ENCODE measurements around the gene MYH7B.

Gene MYH7B

GRCh38 chr20:34985461-34986310 lies 30.0 kb downstream of the MYH7B start:
- Histone ChIP-seq H3K4me3 (ENCODE audit: low read length in 2 of 2) (no peak overlapping the region), H3K4me1 (ENCODE audit: control insufficient read depth, insufficient read depth, low read length) (no peaks in the 10 kb centered on the region), H3K27me3 (ENCODE audit: control insufficient read depth in 1 of 2, insufficient read depth in 2 of 2, low read length in 2 of 2) (peaks cover 19 to 24% of the 10 kb centered on the region in 2 donors), H3K27ac (ENCODE audit: low read length) (no peak overlapping the region), H3K9ac (ENCODE audit: low read length in 2 of 2) (no peak overlapping the region), H3K36me3 (ENCODE audit: control insufficient read depth in 2 of 2, insufficient read depth in 2 of 2, low read length in 2 of 2) (peaks cover 0 to under 1% of the 10 kb centered on the region in 2 donors), H3K9me3 (ENCODE audit: control insufficient read depth in 2 of 2, low read length in 2 of 2) (no peaks in the 10 kb centered on the region)

- H3K9ac ChIP-seq (ENCODE audit: low read length in 2 of 2) = no peak overlapping the region
- H3K9me3 ChIP-seq (ENCODE audit: control insufficient read depth in 2 of 2, low read length in 2 of 2) = no peaks in the 10 kb centered on the region
- no peak overlapping the region for H3K4me3 ChIP-seq (ENCODE audit: low read length in 2 of 2)
These were observed 30.9 kb downstream of the MYH7B start for GRCh38 chr20:34986311-34987287.

GRCh38 chr20:34987288-34988190 lies 31.9 kb downstream of the MYH7B start:
- Histone ChIP-seq H3K9ac (ENCODE audit: low read length in 2 of 2) (no peak overlapping the region), H3K36me3 (ENCODE audit: control insufficient read depth in 2 of 2, insufficient read depth in 2 of 2, low read length in 2 of 2) (peaks cover 0 to 2% of the 10 kb centered on the region in 2 donors), H3K4me1 (ENCODE audit: control insufficient read depth, insufficient read depth, low read length) (no peaks in the 10 kb centered on the region), H3K27ac (ENCODE audit: low read length) (no peak overlapping the region), H3K9me3 (ENCODE audit: control insufficient read depth in 2 of 2, low read length in 2 of 2) (no peaks in the 10 kb centered on the region), H3K27me3 (ENCODE audit: control insufficient read depth in 1 of 2, insufficient read depth in 2 of 2, low read length in 2 of 2) (peaks cover 14 to 16% of the 10 kb centered on the region in 2 donors), H3K4me3 (ENCODE audit: low read length in 2 of 2) (no peak overlapping the region)

More at GRCh38 chr20:34986311-34987287, 30.9 kb downstream of the MYH7B start:
- Histone ChIP-seq H3K27ac (ENCODE audit: low read length) (no peak overlapping the region), H3K27me3 (ENCODE audit: control insufficient read depth in 1 of 2, insufficient read depth in 2 of 2, low read length in 2 of 2) (peaks cover 17 to 19% of the 10 kb centered on the region in 2 donors), H3K4me1 (ENCODE audit: control insufficient read depth, insufficient read depth, low read length) (no peaks in the 10 kb centered on the region), H3K36me3 (ENCODE audit: control insufficient read depth in 2 of 2, insufficient read depth in 2 of 2, low read length in 2 of 2) (peaks cover 0 to 2% of the 10 kb centered on the region in 2 donors)

GRCh38 chr20:34988191-34988540 lies 32.5 kb downstream of the MYH7B start:
- Histone ChIP-seq H3K9me3 (ENCODE audit: control insufficient read depth in 2 of 2, low read length in 2 of 2) (no peaks in the 10 kb centered on the region), H3K36me3 (ENCODE audit: control insufficient read depth in 2 of 2, insufficient read depth in 2 of 2, low read length in 2 of 2) (peaks cover 3% of the 10 kb centered on the region in 2 donors), H3K27me3 (ENCODE audit: control insufficient read depth in 1 of 2, insufficient read depth in 2 of 2, low read length in 2 of 2) (peaks cover 11% of the 10 kb centered on the region in 2 donors), H3K27ac (ENCODE audit: low read length) (no peak overlapping the region), H3K9ac (ENCODE audit: low read length in 2 of 2) (no peak overlapping the region), H3K4me3 (ENCODE audit: low read length in 2 of 2) (no peak overlapping the region), H3K4me1 (ENCODE audit: control insufficient read depth, insufficient read depth, low read length) (no peaks in the 10 kb centered on the region)

- Histone ChIP-seq H3K36me3 (ENCODE audit: control insufficient read depth in 2 of 2, insufficient read depth in 2 of 2, low read length in 2 of 2) (peaks cover 4 to 10% of the 10 kb centered on the region in 2 donors), H3K4me1 (ENCODE audit: control insufficient read depth, insufficient read depth, low read length) (no peaks in the 10 kb centered on the region), H3K27me3 (ENCODE audit: control insufficient read depth in 1 of 2, insufficient read depth in 2 of 2, low read length in 2 of 2) (peaks cover 2% of the 10 kb centered on the region in 2 donors), H3K27ac (ENCODE audit: low read length) (no peak overlapping the region), H3K9ac (ENCODE audit: low read length in 2 of 2) (no peak overlapping the region), H3K4me3 (ENCODE audit: low read length in 2 of 2) (no peak overlapping the region), H3K9me3 (ENCODE audit: control insufficient read depth in 2 of 2, low read length in 2 of 2) (no peaks in the 10 kb centered on the region)
These were observed 33.5 kb downstream of the MYH7B start for GRCh38 chr20:34989118-34989517.

GRCh38 chr20:34989670-34990069 lies 34.0 kb downstream of the MYH7B start:
- Histone ChIP-seq H3K4me1 (ENCODE audit: control insufficient read depth, insufficient read depth, low read length) (no peaks in the 10 kb centered on the region), H3K27me3 (ENCODE audit: control insufficient read depth in 1 of 2, insufficient read depth in 2 of 2, low read length in 2 of 2) (no peaks in the 10 kb centered on the region), H3K4me3 (ENCODE audit: low read length in 2 of 2) (no peak overlapping the region), H3K9ac (ENCODE audit: low read length in 2 of 2) (no peak overlapping the region), H3K27ac (ENCODE audit: low read length) (no peak overlapping the region), H3K9me3 (ENCODE audit: control insufficient read depth in 2 of 2, low read length in 2 of 2) (no peaks in the 10 kb centered on the region), H3K36me3 (ENCODE audit: control insufficient read depth in 2 of 2, insufficient read depth in 2 of 2, low read length in 2 of 2) (peaks cover 4 to 12% of the 10 kb centered on the region in 2 donors)

GRCh38 chr20:34990231-34990630 lies 34.6 kb downstream of the MYH7B start:
- H3K27me3 ChIP-seq (ENCODE audit: control insufficient read depth in 1 of 2, insufficient read depth in 2 of 2, low read length in 2 of 2) = no peaks in the 10 kb centered on the region
- H3K9me3 ChIP-seq (ENCODE audit: control insufficient read depth in 2 of 2, low read length in 2 of 2) = no peaks in the 10 kb centered on the region
- no peak overlapping the region for H3K4me3 ChIP-seq (ENCODE audit: low read length in 2 of 2)
- H3K9ac ChIP-seq (ENCODE audit: low read length in 2 of 2) = no peak overlapping the region
- no peak overlapping the region for H3K27ac ChIP-seq (ENCODE audit: low read length)
- H3K36me3 ChIP-seq (ENCODE audit: control insufficient read depth in 2 of 2, insufficient read depth in 2 of 2, low read length in 2 of 2) = peaks cover 7 to 15% of the 10 kb centered on the region in 2 donors
- no peaks in the 10 kb centered on the region for H3K4me1 ChIP-seq (ENCODE audit: control insufficient read depth, insufficient read depth, low read length)

- Histone ChIP-seq H3K27me3 (ENCODE audit: control insufficient read depth in 1 of 2, insufficient read depth in 2 of 2, low read length in 2 of 2) (no peaks in the 10 kb centered on the region), H3K9ac (ENCODE audit: low read length in 2 of 2) (no peak overlapping the region), H3K27ac (ENCODE audit: low read length) (no peak overlapping the region), H3K36me3 (ENCODE audit: control insufficient read depth in 2 of 2, insufficient read depth in 2 of 2, low read length in 2 of 2) (peaks cover 10 to 19% of the 10 kb centered on the region in 2 donors), H3K4me1 (ENCODE audit: control insufficient read depth, insufficient read depth, low read length) (no peaks in the 10 kb centered on the region), H3K9me3 (ENCODE audit: control insufficient read depth in 2 of 2, low read length in 2 of 2) (no peaks in the 10 kb centered on the region), H3K4me3 (ENCODE audit: low read length in 2 of 2) (no peak overlapping the region)
These were observed 35.1 kb downstream of the MYH7B start for GRCh38 chr20:34990661-34991214.

GRCh38 chr20:34992751-34993417 lies 37.2 kb downstream of the MYH7B start:
- H3K36me3 ChIP-seq (ENCODE audit: control insufficient read depth in 2 of 2, insufficient read depth in 2 of 2, low read length in 2 of 2) = peaks cover 11 to 24% of the 10 kb centered on the region in 2 donors
- H3K27ac ChIP-seq (ENCODE audit: low read length) = no peak overlapping the region
- H3K4me1 ChIP-seq (ENCODE audit: control insufficient read depth, insufficient read depth, low read length) = peaks cover 8% of the 10 kb centered on the region
- no peak overlapping the region for H3K9ac ChIP-seq (ENCODE audit: low read length in 2 of 2)
- H3K4me3 ChIP-seq (ENCODE audit: low read length in 2 of 2) = no peak overlapping the region
- H3K27me3 ChIP-seq (ENCODE audit: control insufficient read depth in 1 of 2, insufficient read depth in 2 of 2, low read length in 2 of 2) = no peaks in the 10 kb centered on the region
- H3K9me3 ChIP-seq (ENCODE audit: control insufficient read depth in 2 of 2, low read length in 2 of 2) = no peaks in the 10 kb centered on the region

Measured in stomach smooth muscle (tissue), 2 donors.